ENCODE measurements around the gene FBXL20. TPM values are rescaled to one million over a fixed set of nuclear protein-coding genes. Genes with fewer than 3 reads are reported as not detected.

The FBXL20 gene
- total RNA-seq, 1 experiment from 2014 or later = 20.2 TPM

DNA sequence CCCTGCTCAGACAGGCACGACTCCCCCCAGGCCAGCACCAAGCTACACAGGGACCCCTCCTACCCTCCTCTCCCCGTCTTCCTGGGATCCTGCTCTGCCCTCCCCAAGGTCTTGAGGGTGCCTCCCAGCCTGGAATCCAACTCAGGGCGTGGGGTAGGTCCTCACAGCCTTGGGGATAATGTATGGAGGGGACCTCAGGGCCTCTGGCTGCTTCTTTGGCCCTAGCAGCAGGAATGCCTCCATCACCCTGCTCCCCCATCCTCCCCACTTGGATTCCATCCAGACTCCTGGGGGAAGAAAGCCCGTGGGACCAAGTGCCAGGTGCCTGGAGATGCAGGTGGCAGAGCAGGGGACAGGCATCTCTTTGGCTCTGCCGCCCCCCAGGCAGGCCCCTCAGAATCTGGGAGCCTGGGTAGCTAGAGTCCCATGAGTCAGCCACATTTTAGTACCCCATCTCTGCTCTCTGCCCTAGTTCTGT, 164.9 kb downstream of the FBXL20 start:
- Histone ChIP-seq H4K20me1 (ENCODE audit: insufficient read depth) (no peaks in the 10 kb centered on the region), H3K27me3 (ENCODE audit: insufficient read depth, low read depth) (no peaks in the 10 kb centered on the region), H3F3A (ENCODE audit: insufficient read depth, low read depth) (peaks cover 7% of the 10 kb centered on the region), H3K9me2 (ENCODE audit: insufficient read depth) (no peaks in the 10 kb centered on the region), H3K4me1 (replicated peaks; ENCODE audit: insufficient read depth) (peaks cover 13% of the 10 kb centered on the region), H3K9me3 (ENCODE audit: insufficient read depth, low read depth) (no peaks in the 10 kb centered on the region), H3K36me3 (ENCODE audit: low read depth) (no peaks in the 10 kb centered on the region), H3K4me3 (no peak overlapping the region), H2AFZ (no peak overlapping the region), H3K27ac (no peak overlapping the region), H3K4me2 (no peak overlapping the region), H3K79me2 (ENCODE audit: low read depth) (no peaks in the 10 kb centered on the region)
- DNase-seq = no peak
- ChIA-PET POLR2A (ENCODE audit: unreplicated experiment) (interaction anchor here (0.5 to 0.6 kb wide), 2 partner anchors 105 to 584 kb away, joined by 4 to 5 read pairs; no protein-coding TSS in a partner anchor), CTCF (interaction anchor here (0.7 to 1.7 kb wide), 4 partner anchors 8 to 1047 kb away, joined by 4 to 8 read pairs (median 6); no protein-coding TSS in a partner anchor)
- TF ChIP-seq EZH2 (IDR thresholded peaks at IDR 0.05; ENCODE audit: low read depth) (no peak), CTCF (conservative IDR thresholded peaks at IDR 0.05) (no peak)
- intact Hi-C loops (cut with micrococcal nuclease; ENCODE audit: unreplicated experiment) = no loop called here
- no TSS peak for BruUV-seq (replicated peaks)

DNA sequence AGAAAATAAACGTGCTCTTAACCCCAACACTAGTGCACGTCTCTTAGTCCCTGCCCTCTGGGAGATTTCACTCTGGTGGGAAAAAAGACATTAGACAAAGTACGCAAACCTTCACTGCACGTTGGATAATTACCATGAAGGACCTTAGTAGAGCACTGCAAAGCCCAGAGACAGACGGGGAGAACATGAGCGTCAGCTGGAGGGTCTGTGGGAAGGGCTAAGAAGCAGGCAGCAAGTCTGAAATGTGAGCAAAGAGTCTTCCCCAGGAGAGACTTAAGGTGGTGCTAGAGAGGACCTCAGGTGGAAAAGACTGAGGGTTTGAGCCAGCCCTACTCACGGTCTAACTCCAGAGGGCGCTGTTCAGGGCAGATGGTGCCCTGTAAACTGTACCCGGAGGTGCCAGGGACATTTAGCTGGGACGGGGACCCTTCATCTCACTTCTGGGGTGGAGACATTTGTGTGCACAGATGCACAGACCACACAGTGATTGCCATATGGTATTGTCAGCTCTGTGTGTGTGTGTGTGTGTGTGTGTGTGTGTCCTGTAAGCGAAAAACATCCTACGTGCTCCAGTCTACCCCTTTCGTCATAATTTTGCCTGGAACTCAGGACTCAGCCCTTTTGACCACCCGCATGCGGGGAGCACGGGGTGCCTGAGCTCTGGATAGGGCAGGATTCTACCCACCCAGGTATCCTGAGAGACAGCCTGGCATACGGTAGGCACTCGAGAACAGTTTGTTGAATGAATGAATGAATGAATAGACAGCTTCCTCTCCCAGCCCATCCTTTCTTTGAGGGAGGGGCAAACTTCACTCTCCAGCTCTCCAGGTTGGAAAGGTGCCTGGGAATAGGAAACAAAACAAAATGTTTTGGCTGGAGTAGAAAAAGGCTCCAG, 165.6 kb downstream of the FBXL20 start:
- Histone ChIP-seq H3K79me2 (ENCODE audit: low read depth) (no peaks in the 10 kb centered on the region), H3K4me1 (replicated peaks; ENCODE audit: insufficient read depth) (peaks cover 13% of the 10 kb centered on the region), H2AFZ (no peak overlapping the region), H3K27me3 (ENCODE audit: insufficient read depth, low read depth) (no peaks in the 10 kb centered on the region), H3K9me2 (ENCODE audit: insufficient read depth) (no peaks in the 10 kb centered on the region), H3K36me3 (ENCODE audit: low read depth) (no peaks in the 10 kb centered on the region), H3F3A (ENCODE audit: insufficient read depth, low read depth) (peaks cover 7% of the 10 kb centered on the region), H4K20me1 (ENCODE audit: insufficient read depth) (no peaks in the 10 kb centered on the region), H3K4me3 (no peak overlapping the region), H3K9me3 (ENCODE audit: insufficient read depth, low read depth) (no peaks in the 10 kb centered on the region), H3K4me2 (no peak overlapping the region), H3K27ac (no peak overlapping the region)
- BruUV-seq (replicated peaks) = no TSS peak
- POLR2A ChIA-PET (ENCODE audit: unreplicated experiment) = no interaction called here
- CTCF ChIA-PET = interaction anchor here (0.6 to 1.7 kb wide), 8 partner anchors 9 to 1048 kb away, joined by 3 to 20 read pairs (median 6); no protein-coding TSS in a partner anchor
- no peak for DNase-seq
- intact Hi-C loops (cut with micrococcal nuclease; ENCODE audit: unreplicated experiment) = no loop called here
- TF ChIP-seq CTCF (conservative IDR thresholded peaks at IDR 0.05) (peak; percentile 83), EZH2 (IDR thresholded peaks at IDR 0.05; ENCODE audit: low read depth) (no peak)

DNA sequence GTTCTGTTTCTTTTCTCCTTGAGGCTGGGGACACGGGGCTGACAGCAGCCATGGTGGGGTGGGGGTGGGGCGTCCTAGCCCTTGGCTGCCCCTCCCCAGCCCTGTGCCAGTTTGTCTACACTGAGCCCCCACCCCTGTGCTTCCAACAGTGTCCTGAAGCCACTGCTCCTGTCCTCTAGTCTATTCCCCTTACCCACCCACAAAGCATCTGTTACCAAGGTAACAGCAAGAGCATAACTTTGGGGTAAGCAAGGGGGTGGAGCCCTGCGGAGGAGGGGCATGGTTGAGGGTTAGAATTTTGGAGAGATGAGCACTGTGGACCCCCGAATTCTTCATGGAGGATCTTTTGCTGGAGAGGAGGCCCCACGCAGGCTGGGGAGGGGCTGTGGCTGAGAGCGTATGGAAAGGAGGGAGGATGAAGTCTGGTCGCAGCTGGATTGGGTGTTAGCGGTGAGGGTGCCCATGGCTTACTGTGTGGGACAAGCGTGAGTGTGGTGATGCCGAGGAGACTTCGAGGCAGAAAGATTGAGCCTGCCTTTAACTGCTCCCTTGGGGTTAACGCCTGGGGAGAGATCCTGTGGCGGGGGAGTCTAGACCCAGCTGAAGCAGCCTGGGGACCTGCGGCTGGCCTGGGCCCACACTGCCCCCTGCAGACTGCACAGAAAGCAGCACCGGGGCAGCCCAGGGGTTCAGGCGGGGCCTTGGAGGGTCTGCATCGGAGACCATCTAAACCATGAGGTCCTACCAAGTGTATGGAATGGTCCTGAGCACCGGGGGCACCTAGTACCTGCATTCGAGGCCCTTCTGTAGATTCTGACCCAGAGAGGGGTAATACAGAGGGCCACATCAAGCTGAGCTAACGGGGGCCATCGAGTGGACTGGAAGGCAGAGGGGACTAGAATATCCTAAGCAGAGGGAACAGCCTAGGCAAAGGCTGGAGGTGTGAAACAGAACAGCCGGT, 169.6 kb downstream of the FBXL20 start:
- no peak for DNase-seq
- no peaks in the 10 kb centered on the region for H3K79me2 ChIP-seq (ENCODE audit: low read depth)
- no peaks in the 10 kb centered on the region for H3K9me3 ChIP-seq (ENCODE audit: insufficient read depth, low read depth)
- H2AFZ ChIP-seq = no peak overlapping the region
- no TSS peak for BruUV-seq (replicated peaks)
- H3K27ac ChIP-seq = no peak overlapping the region
- no peaks in the 10 kb centered on the region for H3K9me2 ChIP-seq (ENCODE audit: insufficient read depth)
- peaks cover 4% of the 10 kb centered on the region; the same call in 1 of the 2 replicates for H3F3A ChIP-seq (ENCODE audit: insufficient read depth, low read depth)
- no peaks in the 10 kb centered on the region for H3K36me3 ChIP-seq (ENCODE audit: low read depth)
- H3K27me3 ChIP-seq (ENCODE audit: insufficient read depth, low read depth) = no peaks in the 10 kb centered on the region
- POLR2A ChIA-PET (ENCODE audit: unreplicated experiment) = no interaction called here
- no peak for TF ChIP-seq EZH2 (IDR thresholded peaks at IDR 0.05; ENCODE audit: low read depth)
- TF ChIP-seq CTCF (conservative IDR thresholded peaks at IDR 0.05) = peak; percentile 54
- CTCF ChIA-PET = interaction anchor here (0.5 to 1.4 kb wide), 6 partner anchors 18 to 254 kb away, joined by 3 to 10 read pairs (median 6); partner anchors contain the start of gene RPL19
- intact Hi-C loops (cut with micrococcal nuclease; ENCODE audit: unreplicated experiment) = no loop called here
- peaks cover 10% of the 10 kb centered on the region; the same call in 1 of the 2 replicates for H3K4me1 ChIP-seq (replicated peaks; ENCODE audit: insufficient read depth)
- no peaks in the 10 kb centered on the region for H4K20me1 ChIP-seq (ENCODE audit: insufficient read depth)
- H3K4me2 ChIP-seq = no peak overlapping the region
- no peak overlapping the region for H3K4me3 ChIP-seq
